GM12864 (cell line): ENCODE results near the gene CAPS2.

Source experiments
- DNase-seq: peaks from one replicate; pipeline ENCODE4 v3.0.0-alpha.2; 2011; ENCODE audit warnings: low read depth
- H3K4me3 ChIP-seq: 2 replicates; pipeline ENCODE4 v1.5.1; 2011; ENCODE audit warnings: mild to moderate bottlenecking, low read depth, low read length, control low read depth
- TF ChIP-seq, protein P1 (sequence below): IDR thresholded peaks from 2 replicates; pipeline ENCODE4 v1.5.1; 2011; ENCODE audit warnings: low read depth, mild to moderate bottlenecking, moderate library complexity, low read length, control low read depth, inconsistent platforms; ENCODE audit errors: missing control alignments

The CAPS2 gene

DNA sequence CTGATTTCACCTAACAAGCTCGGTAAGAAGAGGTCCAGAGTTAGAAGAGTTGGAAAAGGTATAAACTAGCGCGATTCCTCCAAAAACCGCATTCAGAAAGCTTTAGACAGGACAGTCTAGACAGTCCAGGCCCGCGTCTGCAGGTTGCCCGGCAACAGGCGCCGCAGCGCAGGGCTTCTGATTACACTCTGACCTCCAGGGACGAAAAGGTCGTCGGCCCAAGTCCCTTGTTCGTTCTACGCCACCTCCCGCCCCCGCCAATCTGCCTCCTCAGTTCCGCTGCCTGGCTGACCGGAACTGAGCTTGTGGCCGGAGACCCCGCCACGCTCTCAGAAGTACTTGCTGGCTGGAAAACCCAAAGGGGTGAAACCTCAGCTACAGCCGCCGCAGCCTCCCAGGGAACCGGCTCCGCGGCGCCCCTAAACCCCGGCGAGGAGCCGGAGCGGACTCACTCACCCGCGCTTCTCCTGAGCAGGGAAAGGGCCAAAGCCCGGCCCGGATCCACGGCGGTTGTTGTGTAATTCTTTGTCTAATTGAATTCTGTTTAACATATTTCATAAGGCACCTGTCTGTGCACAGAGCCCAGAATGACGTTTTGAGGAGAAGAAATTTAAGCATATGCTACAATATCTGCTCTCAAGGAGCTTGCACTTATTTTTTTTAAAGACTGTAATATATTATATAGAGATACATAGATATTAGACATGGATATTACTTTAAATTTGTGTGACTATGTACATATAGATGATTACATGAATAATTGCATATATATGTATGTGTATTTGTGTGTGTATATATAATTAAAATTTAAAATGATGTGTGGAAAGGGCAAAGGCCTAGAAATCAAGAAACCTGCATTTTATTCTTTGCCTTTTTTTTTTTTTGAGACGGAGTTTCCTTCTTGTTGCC is at the start of gene CAPS2:
Gene CAPS2 (minus strand): TSS at position 407 of the 909 bp plus-strand sequence. CDS start 3,826 bp downstream, outside the sequence.
- peak; percentile 46 for DNase-seq
- TF ChIP-seq, protein P1, sequence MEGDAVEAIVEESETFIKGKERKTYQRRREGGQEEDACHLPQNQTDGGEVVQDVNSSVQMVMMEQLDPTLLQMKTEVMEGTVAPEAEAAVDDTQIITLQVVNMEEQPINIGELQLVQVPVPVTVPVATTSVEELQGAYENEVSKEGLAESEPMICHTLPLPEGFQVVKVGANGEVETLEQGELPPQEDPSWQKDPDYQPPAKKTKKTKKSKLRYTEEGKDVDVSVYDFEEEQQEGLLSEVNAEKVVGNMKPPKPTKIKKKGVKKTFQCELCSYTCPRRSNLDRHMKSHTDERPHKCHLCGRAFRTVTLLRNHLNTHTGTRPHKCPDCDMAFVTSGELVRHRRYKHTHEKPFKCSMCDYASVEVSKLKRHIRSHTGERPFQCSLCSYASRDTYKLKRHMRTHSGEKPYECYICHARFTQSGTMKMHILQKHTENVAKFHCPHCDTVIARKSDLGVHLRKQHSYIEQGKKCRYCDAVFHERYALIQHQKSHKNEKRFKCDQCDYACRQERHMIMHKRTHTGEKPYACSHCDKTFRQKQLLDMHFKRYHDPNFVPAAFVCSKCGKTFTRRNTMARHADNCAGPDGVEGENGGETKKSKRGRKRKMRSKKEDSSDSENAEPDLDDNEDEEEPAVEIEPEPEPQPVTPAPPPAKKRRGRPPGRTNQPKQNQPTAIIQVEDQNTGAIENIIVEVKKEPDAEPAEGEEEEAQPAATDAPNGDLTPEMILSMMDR, result no peak

DNA sequence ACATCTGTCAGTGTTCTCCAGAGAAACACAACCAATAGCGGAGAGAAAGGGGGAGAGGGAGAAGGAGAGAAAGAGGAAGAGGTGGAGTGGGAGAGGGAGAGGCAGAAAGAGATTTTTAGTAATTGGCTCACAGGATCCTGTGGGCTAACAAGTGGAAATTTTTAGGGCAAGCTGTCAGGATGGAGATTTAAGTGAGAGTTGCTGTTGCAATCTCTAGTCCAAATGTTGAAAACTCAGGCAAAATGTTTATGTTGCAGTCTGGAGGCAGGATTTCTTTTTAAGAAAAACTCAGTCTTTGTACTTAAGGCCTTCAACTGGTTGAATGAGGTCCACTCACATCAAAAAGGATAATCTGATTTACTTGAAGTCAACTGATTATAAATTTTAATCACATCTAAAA is 48.2 kb upstream of the CAPS2 start:
- TF ChIP-seq, protein P1, result no peak
- DNase-seq, result no peak
- H3K4me3 ChIP-seq, result no peak overlapping the region

More for the DNA sequence above, at the start of gene CAPS2:
- peak within 1 kb of the TSS; percentile 51 for H3K4me3 ChIP-seq

DNA sequence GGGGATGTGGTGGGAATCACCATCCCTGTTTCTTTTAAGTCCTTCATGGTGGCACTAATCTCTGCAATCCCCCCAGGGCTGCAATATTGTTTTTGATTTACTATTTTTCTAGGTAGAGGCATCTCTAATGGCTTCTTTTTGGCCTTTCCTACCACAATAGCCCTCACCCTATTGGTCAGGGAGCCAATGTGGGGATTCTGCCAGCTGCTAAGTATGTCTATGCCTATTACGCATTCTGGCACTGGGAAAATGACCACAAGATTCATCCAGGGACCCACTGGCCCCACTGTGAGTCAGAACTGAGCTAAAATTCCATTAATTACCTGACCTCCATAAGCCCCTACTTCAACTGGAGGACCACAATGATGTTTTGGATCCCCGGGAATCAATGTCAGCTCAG is 44.8 kb upstream of the CAPS2 start:
- no peak overlapping the region for H3K4me3 ChIP-seq
- TF ChIP-seq, protein P1, result no peak
- DNase-seq, result no peak

DNA sequence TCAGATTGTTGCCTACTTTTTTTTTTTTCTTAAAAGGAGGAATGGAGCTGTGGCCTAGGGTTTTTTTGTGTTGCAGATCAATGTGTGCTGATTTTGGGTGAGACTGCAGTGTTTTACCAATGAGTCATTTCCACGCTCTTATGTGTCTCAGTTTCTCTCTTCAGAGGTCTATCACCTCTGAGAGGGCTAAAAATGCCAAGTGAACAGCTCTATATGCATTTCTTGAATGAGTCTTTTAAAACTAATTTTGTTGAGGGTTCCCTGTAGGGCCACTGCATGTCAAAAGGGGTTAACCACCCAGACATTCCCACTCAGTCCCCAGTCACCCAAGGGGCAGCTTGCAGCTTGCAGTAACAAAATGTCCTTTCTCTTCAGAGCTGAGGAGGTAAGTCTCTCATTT is 36.5 kb upstream of the CAPS2 start:
- TF ChIP-seq, protein P1, result no peak
- DNase-seq, result no peak
- H3K4me3 ChIP-seq, result no peak overlapping the region

DNA sequence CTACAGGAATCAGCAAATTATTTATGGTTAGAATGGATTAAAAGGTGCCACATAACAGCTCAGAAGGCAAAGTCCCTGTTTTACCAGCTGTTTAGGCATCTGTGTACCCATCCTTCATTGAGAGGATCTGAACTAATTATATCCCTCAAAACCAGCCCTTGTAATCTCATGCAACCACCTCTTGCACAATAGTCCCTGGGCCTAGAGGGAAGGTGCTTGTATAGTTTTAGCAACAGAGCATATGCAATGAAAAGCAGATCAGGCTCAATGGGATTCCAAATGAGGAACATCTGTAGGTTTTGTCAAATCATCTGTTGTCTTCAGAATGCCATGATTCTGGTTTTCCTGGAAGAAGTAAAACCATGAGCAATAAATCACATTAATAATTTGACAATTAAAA is 34.8 kb upstream of the CAPS2 start:
- TF ChIP-seq, protein P1, result no peak
- H3K4me3 ChIP-seq, result no peak overlapping the region
- no peak for DNase-seq

DNA sequence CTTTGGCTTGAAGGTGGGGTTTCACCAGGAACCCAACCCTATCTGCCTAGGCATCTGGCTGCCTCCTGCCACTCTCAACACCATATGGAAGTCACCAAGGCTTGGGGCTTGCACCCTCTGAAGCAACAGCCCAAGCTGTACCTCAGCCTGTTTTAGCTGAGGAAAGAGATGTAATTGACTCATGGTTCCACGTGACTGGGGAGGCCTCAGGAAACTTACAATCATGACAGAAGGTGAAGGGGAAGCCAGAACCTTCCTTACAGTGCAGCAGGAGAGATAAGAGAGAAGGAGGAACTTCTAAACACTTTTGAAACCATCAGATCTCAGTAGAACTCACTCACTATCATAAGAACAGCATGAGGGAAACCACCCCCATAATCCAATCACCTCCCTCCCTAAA is 31.3 kb upstream of the CAPS2 start:
- no peak overlapping the region for H3K4me3 ChIP-seq
- TF ChIP-seq, protein P1, result no peak
- no peak for DNase-seq
